ENCODE measurements around the gene DTNBP1.

Gene DTNBP1

GRCh38 chr6:15534974-15535373, 127.9 kb downstream of the DTNBP1 start:
- H3K9ac ChIP-seq (ENCODE audit: low read depth, low read length), result no peak overlapping the region
- peaks cover 10% of the 10 kb centered on the region for H3K36me3 ChIP-seq (ENCODE audit: control insufficient read depth, insufficient read depth, low read length)
- no peaks in the 10 kb centered on the region for H3K4me1 ChIP-seq (ENCODE audit: control insufficient read depth, insufficient read depth, low read length)
- no peak overlapping the region for H3K4me3 ChIP-seq (ENCODE audit: low read depth, low read length)
- no peaks in the 10 kb centered on the region for H3K9me3 ChIP-seq (ENCODE audit: control insufficient read depth, insufficient read depth, low read length)
- H3K27me3 ChIP-seq (ENCODE audit: control insufficient read depth, insufficient read depth, low read length), result no peaks in the 10 kb centered on the region

GRCh38 chr6:15533379-15534026, 129.3 kb downstream of the DTNBP1 start:
- Histone ChIP-seq H3K4me1 (ENCODE audit: control insufficient read depth, insufficient read depth, low read length) (no peaks in the 10 kb centered on the region), H3K36me3 (ENCODE audit: control insufficient read depth, insufficient read depth, low read length) (peaks cover 10% of the 10 kb centered on the region), H3K27me3 (ENCODE audit: control insufficient read depth, insufficient read depth, low read length) (no peaks in the 10 kb centered on the region), H3K9me3 (ENCODE audit: control insufficient read depth, insufficient read depth, low read length) (no peaks in the 10 kb centered on the region), H3K9ac (ENCODE audit: low read depth, low read length) (no peak overlapping the region), H3K4me3 (ENCODE audit: low read depth, low read length) (no peak overlapping the region)

GRCh38 chr6:15531973-15532372, 130.9 kb downstream of the DTNBP1 start:
- peaks cover 7% of the 10 kb centered on the region for H3K36me3 ChIP-seq (ENCODE audit: control insufficient read depth, insufficient read depth, low read length)

GRCh38 chr6:15530411-15530810, 132.4 kb downstream of the DTNBP1 start:
- H3K27me3 ChIP-seq (ENCODE audit: control insufficient read depth, insufficient read depth, low read length), result no peaks in the 10 kb centered on the region
- H3K9ac ChIP-seq (ENCODE audit: low read depth, low read length), result no peak overlapping the region
- H3K36me3 ChIP-seq (ENCODE audit: control insufficient read depth, insufficient read depth, low read length), result peaks cover 7% of the 10 kb centered on the region
- H3K9me3 ChIP-seq (ENCODE audit: control insufficient read depth, insufficient read depth, low read length), result no peaks in the 10 kb centered on the region
- no peak overlapping the region for H3K4me3 ChIP-seq (ENCODE audit: low read depth, low read length)
- no peaks in the 10 kb centered on the region for H3K4me1 ChIP-seq (ENCODE audit: control insufficient read depth, insufficient read depth, low read length)

More at GRCh38 chr6:15531973-15532372, 130.9 kb downstream of the DTNBP1 start:
- H3K9me3 ChIP-seq (ENCODE audit: control insufficient read depth, insufficient read depth, low read length), result no peaks in the 10 kb centered on the region
- H3K9ac ChIP-seq (ENCODE audit: low read depth, low read length), result no peak overlapping the region
- H3K4me3 ChIP-seq (ENCODE audit: low read depth, low read length), result no peak overlapping the region
- H3K4me1 ChIP-seq (ENCODE audit: control insufficient read depth, insufficient read depth, low read length), result no peaks in the 10 kb centered on the region
- H3K27me3 ChIP-seq (ENCODE audit: control insufficient read depth, insufficient read depth, low read length), result no peaks in the 10 kb centered on the region

- Histone ChIP-seq H3K27me3 (ENCODE audit: control insufficient read depth, insufficient read depth, low read length) (no peaks in the 10 kb centered on the region), H3K36me3 (ENCODE audit: control insufficient read depth, insufficient read depth, low read length) (peaks cover 7% of the 10 kb centered on the region), H3K9me3 (ENCODE audit: control insufficient read depth, insufficient read depth, low read length) (no peaks in the 10 kb centered on the region), H3K4me3 (ENCODE audit: low read depth, low read length) (no peak overlapping the region), H3K4me1 (ENCODE audit: control insufficient read depth, insufficient read depth, low read length) (no peaks in the 10 kb centered on the region), H3K9ac (ENCODE audit: low read depth, low read length) (no peak overlapping the region)
These were observed 134.0 kb downstream of the DTNBP1 start for GRCh38 chr6:15528870-15529269.

GRCh38 chr6:15527838-15528617, 134.8 kb downstream of the DTNBP1 start:
- Histone ChIP-seq H3K4me1 (ENCODE audit: control insufficient read depth, insufficient read depth, low read length) (no peaks in the 10 kb centered on the region), H3K9ac (ENCODE audit: low read depth, low read length) (no peak overlapping the region), H3K36me3 (ENCODE audit: control insufficient read depth, insufficient read depth, low read length) (peaks cover 7% of the 10 kb centered on the region), H3K27me3 (ENCODE audit: control insufficient read depth, insufficient read depth, low read length) (no peaks in the 10 kb centered on the region), H3K4me3 (ENCODE audit: low read depth, low read length) (no peak overlapping the region), H3K9me3 (ENCODE audit: control insufficient read depth, insufficient read depth, low read length) (no peaks in the 10 kb centered on the region)

GRCh38 chr6:15526212-15526701, 136.6 kb downstream of the DTNBP1 start:
- H3K9ac ChIP-seq (ENCODE audit: low read depth, low read length), result no peak overlapping the region
- H3K9me3 ChIP-seq (ENCODE audit: control insufficient read depth, insufficient read depth, low read length), result no peaks in the 10 kb centered on the region
- H3K27me3 ChIP-seq (ENCODE audit: control insufficient read depth, insufficient read depth, low read length), result no peaks in the 10 kb centered on the region
- H3K36me3 ChIP-seq (ENCODE audit: control insufficient read depth, insufficient read depth, low read length), result peaks cover 4% of the 10 kb centered on the region
- H3K4me3 ChIP-seq (ENCODE audit: low read depth, low read length), result no peak overlapping the region
- H3K4me1 ChIP-seq (ENCODE audit: control insufficient read depth, insufficient read depth, low read length), result no peaks in the 10 kb centered on the region

GRCh38 chr6:15524861-15525401, 137.9 kb downstream of the DTNBP1 start:
- no peaks in the 10 kb centered on the region for H3K27me3 ChIP-seq (ENCODE audit: control insufficient read depth, insufficient read depth, low read length)
- no peak overlapping the region for H3K9ac ChIP-seq (ENCODE audit: low read depth, low read length)
- no peak overlapping the region for H3K4me3 ChIP-seq (ENCODE audit: low read depth, low read length)
- peaks cover 10% of the 10 kb centered on the region for H3K36me3 ChIP-seq (ENCODE audit: control insufficient read depth, insufficient read depth, low read length)
- H3K4me1 ChIP-seq (ENCODE audit: control insufficient read depth, insufficient read depth, low read length), result no peaks in the 10 kb centered on the region
- no peaks in the 10 kb centered on the region for H3K9me3 ChIP-seq (ENCODE audit: control insufficient read depth, insufficient read depth, low read length)

- Histone ChIP-seq H3K9ac (ENCODE audit: low read depth, low read length) (no peak overlapping the region), H3K36me3 (ENCODE audit: control insufficient read depth, insufficient read depth, low read length) (peaks cover 18% of the 10 kb centered on the region), H3K9me3 (ENCODE audit: control insufficient read depth, insufficient read depth, low read length) (no peaks in the 10 kb centered on the region), H3K4me1 (ENCODE audit: control insufficient read depth, insufficient read depth, low read length) (no peaks in the 10 kb centered on the region), H3K4me3 (ENCODE audit: low read depth, low read length) (no peak overlapping the region), H3K27me3 (ENCODE audit: control insufficient read depth, insufficient read depth, low read length) (no peaks in the 10 kb centered on the region)
These were observed 138.9 kb downstream of the DTNBP1 start for GRCh38 chr6:15523679-15524630.

- H3K4me1 ChIP-seq (ENCODE audit: control insufficient read depth, insufficient read depth, low read length), result no peaks in the 10 kb centered on the region
- no peaks in the 10 kb centered on the region for H3K27me3 ChIP-seq (ENCODE audit: control insufficient read depth, insufficient read depth, low read length)
- H3K4me3 ChIP-seq (ENCODE audit: low read depth, low read length), result no peak overlapping the region
- peaks cover 26% of the 10 kb centered on the region for H3K36me3 ChIP-seq (ENCODE audit: control insufficient read depth, insufficient read depth, low read length)
- H3K9ac ChIP-seq (ENCODE audit: low read depth, low read length), result no peak overlapping the region
- no peaks in the 10 kb centered on the region for H3K9me3 ChIP-seq (ENCODE audit: control insufficient read depth, insufficient read depth, low read length)
These were observed 139.8 kb downstream of the DTNBP1 start for GRCh38 chr6:15522856-15523529.

- Histone ChIP-seq H3K36me3 (ENCODE audit: control insufficient read depth, insufficient read depth, low read length) (peaks cover 32% of the 10 kb centered on the region), H3K4me1 (ENCODE audit: control insufficient read depth, insufficient read depth, low read length) (no peaks in the 10 kb centered on the region), H3K27me3 (ENCODE audit: control insufficient read depth, insufficient read depth, low read length) (no peaks in the 10 kb centered on the region), H3K9me3 (ENCODE audit: control insufficient read depth, insufficient read depth, low read length) (no peaks in the 10 kb centered on the region), H3K4me3 (ENCODE audit: low read depth, low read length) (no peak overlapping the region), H3K9ac (ENCODE audit: low read depth, low read length) (no peak overlapping the region)
These were observed 140.4 kb downstream of the DTNBP1 start for GRCh38 chr6:15522427-15522826.
